Heart left ventricle (tissue), 16 donors: ENCODE results near the gene POU6F2. TPM values are rescaled to one million over a fixed set of nuclear protein-coding genes. Genes with fewer than 3 reads are reported as not detected.
"Not testable (repeated sequence)": the region's sequence is repeated elsewhere in the genome, so short reads cannot be mapped to it uniquely, and the experiment has no call there.

Experiments used
- ATAC-seq, 4 donors: fragments of 200-7000 bp; cut with Tn5 transposase; one replicate each; pipeline ENCODE4 v1.9.1; 2020 to 2022; ENCODE audit warnings: moderate library complexity in 4 of 4, mild to moderate bottlenecking in 3 of 4, moderate number of reproducible peaks in 1 of 4
- DNase-seq, 5 donors: peaks; one replicate each; pipeline ENCODE4 v3.0.0-alpha.2; 2020
- H3K27ac ChIP-seq, 12 donors: fragments of 200-600 bp; sonication (generic) in 4 of 12; one replicate each; pipeline versions ENCODE4 v1.5.0 to v1.8.0; 2016 to 2022; ENCODE audit warnings: mild to moderate bottlenecking in 2 of 12
- H3K27me3 ChIP-seq, 9 donors: fragments of 200-600 bp; sonication (generic) in 2 of 9; one replicate each; pipeline versions ENCODE4 v1.5.1 to v1.8.0; 2016 to 2022; ENCODE audit warnings: mild to moderate bottlenecking in 3 of 9
- H3K36me3 ChIP-seq, 9 donors: fragments of 200-600 bp; sonication (generic) in 2 of 9; one replicate each; pipeline versions ENCODE4 v1.5.0 to v1.8.0; 2018 to 2022; ENCODE audit warnings: mild to moderate bottlenecking in 2 of 9
- H3K4me1 ChIP-seq, 12 donors: fragments of 200-600 bp; sonication (generic) in 4 of 12; one replicate each; pipeline versions ENCODE4 v1.5.0 to v1.8.0; 2016 to 2022; ENCODE audit warnings: mild to moderate bottlenecking in 3 of 12
- H3K4me3 ChIP-seq, 12 donors: fragments of 200-600 bp; sonication (generic) in 4 of 12; one replicate each; pipeline versions ENCODE4 v1.5.0 to v1.8.0; 2017 to 2022; ENCODE audit warnings: mild to moderate bottlenecking in 9 of 12, moderate library complexity in 4 of 12
- H3K9me3 ChIP-seq, 12 donors: fragments of 200-600 bp; sonication (generic) in 4 of 12; one replicate each; pipeline versions ENCODE4 v1.5.0 to v1.8.0; 2016 to 2022; ENCODE audit warnings: mild to moderate bottlenecking in 1 of 12
- CTCF ChIP-seq, 12 donors: fragments of 200-600 bp; sonication (generic) in 4 of 12; IDR thresholded peaks; one replicate each; pipeline versions ENCODE4 v1.5.0 to v1.8.0; 2018 to 2022; ENCODE audit warnings: antibody characterized with exemption in 12 of 12, mild to moderate bottlenecking in 5 of 12
- POLR2A ChIP-seq, 2 donors: fragments of 450-650 bp; IDR thresholded peaks; one replicate each; pipeline ENCODE4 v1.6.1; 2017; ENCODE audit warnings: antibody characterized with exemption in 2 of 2, mild to moderate bottlenecking in 2 of 2, moderate library complexity in 2 of 2
- WGBS, 4 donors: extraction: QIAGEN DNeasy Blood & Tissue Kit in 2 of 4; methylation state at CpG; one replicate each; pipeline versions ENCODE4 v1.1.5 to v1.1.7; 2013 to 2018; 5-methylcytosine and 5-hydroxymethylcytosine counted together
- intact Hi-C, 10 donors: fragments of 100-400 bp; cut with DNase I; formaldehyde crosslinking; loops; one replicate each; pipeline versions ENCODE4 v1.11.1 to v1.14.2; 2022
- polyA plus RNA-seq, 2 donors: library from polyadenylated mRNA; stranded (reverse); fragments of 200-250 nt; gene quantifications; one replicate each; pipeline ENCODE4 v1.2.3, GENCODE V29; 2013
- total RNA-seq, 9 donors: library from RNA; depleted of rRNA in 2 of 9; stranded (reverse); fragments of >200 nt in 2 of 9; fragmentation: NEBNext Ultra II Directional in 3 of 9; extraction: Animal tissue kit (Norgen Biotek cat#: 25700) in 3 of 9; gene quantifications; one replicate each; pipeline versions ENCODE4 v1.1.0 to v1.2.4, GENCODE V29; 2016 to 2023
- donor health status: ischemic (EF 13 %, LVEDD 7.1; RV severe dilation, severe dysfunction).
- donor health status: healthy with polysubstance abuse.
- donor health status: DM: no; HTN: yes; CAD: no.
- donor health status: DM: no; HTN: no; CAD: no.
- donor health status: ischemic (EF 25% LVEDD 6.9; RV normal size, moderate dysfunction).
- donor health status: ischemic (EF 25% LVEDD 5.7; RV mildly dilated, moderate dysfunction).
- donor health status: healthy.
- donor health status: DM: yes; HTN: yes; CAD: no.
- donor health status: ischemic (EF 35%, LVEDD 5.7; RV mildly dilated, moderate dysfunction).
- donor health status: nonischemic (EF 11% LVEDD 7.7; RV severe dilation, severe dysfunction).
- donor health status: DM: yes; HTN: yes; CAD: no.
- donor health status: PGD.
- donor health status: ischemic (EF 29% LVEDD 5.4; RV normal size, mild dysfunction).
- donor health status: nonischemic (EF 23%, LVEDD 6.1; RV moderate dilation, normal function).

Gene POU6F2
- total and polyA plus RNA-seq, 11 donors: 0.03 to 1.2 (median 0.38) TPM; not detected in 2

DNA sequence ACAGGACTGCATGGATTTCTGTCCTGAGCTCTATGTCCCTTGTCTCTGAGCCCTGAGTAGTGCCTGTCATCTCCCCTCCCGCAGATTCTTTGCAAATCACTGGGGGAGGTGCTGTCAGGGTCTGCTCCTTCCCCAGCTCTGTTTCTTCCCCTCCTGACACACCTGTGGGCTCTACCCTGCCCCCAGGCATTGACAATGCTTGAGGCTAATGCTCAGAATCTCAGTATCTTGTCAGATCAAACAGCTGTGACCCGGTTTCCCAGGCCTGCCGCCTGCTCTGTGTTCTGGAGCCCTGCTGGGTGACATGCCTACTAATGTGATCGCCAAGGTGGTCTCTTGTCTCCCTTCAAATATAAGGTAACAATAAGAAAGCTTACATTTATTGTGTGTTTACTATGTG is 209.0 kb downstream of the POU6F2 start:
- no peaks in the 10 kb centered on the region for H3K9me3 ChIP-seq
- ATAC-seq: no peak
- H3K4me3 ChIP-seq: no peak overlapping the region
- no peak for DNase-seq
- no peak overlapping the region for H3K27ac ChIP-seq
- no peaks in the 10 kb centered on the region for H3K36me3 ChIP-seq
- H3K27me3 ChIP-seq: no peaks in the 10 kb centered on the region
- H3K4me1 ChIP-seq: no peaks in the 10 kb centered on the region
- intact Hi-C loops: no loop called here
- TF ChIP-seq POLR2A (IDR thresholded peaks at IDR 0.05) (no peak), CTCF (IDR thresholded peaks at IDR 0.05) (no peak)
- 34 to 53% (median 44%) methylated on average over 4 of the region's 4 CpGs for WGBS, 4 donors

- no peaks in the 10 kb centered on the region for H3K27me3 ChIP-seq
- DNase-seq: no peak
- no peak for ATAC-seq
- no peak overlapping the region for H3K27ac ChIP-seq
- TF ChIP-seq POLR2A (IDR thresholded peaks at IDR 0.05) (no peak), CTCF (IDR thresholded peaks at IDR 0.05) (no peak)
- intact Hi-C loops: no loop called here
- no peaks in the 10 kb centered on the region for H3K4me1 ChIP-seq
- H3K36me3 ChIP-seq: no peaks in the 10 kb centered on the region
- 39 to 70% (median 43%) methylated on average over 2 to 4 of the region's 4 CpGs for WGBS, 4 donors
- H3K4me3 ChIP-seq: no peak overlapping the region
- no peaks in the 10 kb centered on the region for H3K9me3 ChIP-seq
Measured at GRCh38 chr7:39187130-39187529, 209.4 kb downstream of the POU6F2 start.

DNA sequence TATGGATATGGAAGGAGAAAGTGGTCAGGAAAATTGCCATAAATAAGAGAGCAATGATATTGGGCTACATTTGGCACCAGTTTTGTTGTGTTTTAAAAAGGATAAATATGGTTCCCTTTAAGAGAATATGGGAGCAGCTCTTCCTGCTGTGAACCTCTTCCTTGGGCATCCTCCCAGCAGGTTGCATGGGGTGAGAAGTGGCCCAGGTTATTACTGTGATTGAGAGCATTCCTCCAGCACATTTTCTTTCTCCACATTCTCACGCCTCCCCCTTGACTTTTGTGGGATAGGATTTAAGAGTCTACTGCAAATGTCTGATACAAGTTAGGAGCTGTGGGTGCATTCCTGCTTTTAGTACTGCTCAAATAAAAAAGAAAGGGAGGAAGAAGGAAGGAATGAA is 214.8 kb downstream of the POU6F2 start:
- intact Hi-C loops: no loop called here
- no peaks in the 10 kb centered on the region for H3K27me3 ChIP-seq
- no peak overlapping the region for H3K4me3 ChIP-seq
- no peaks in the 10 kb centered on the region for H3K4me1 ChIP-seq
- DNase-seq (no peak), ATAC-seq (no peak)
- TF ChIP-seq CTCF (IDR thresholded peaks at IDR 0.05) (no peak), POLR2A (IDR thresholded peaks at IDR 0.05) (no peak)
- no peaks in the 10 kb centered on the region for H3K9me3 ChIP-seq
- no peak overlapping the region for H3K27ac ChIP-seq
- H3K36me3 ChIP-seq: no peaks in the 10 kb centered on the region
- WGBS, 4 donors: 40 to 63% (median 53%) methylated on average over 1 of the region's 1 CpG

GRCh38 chr7:39194388-39194787 is 216.7 kb downstream of the POU6F2 start:
- intact Hi-C loops, DNase-seq, H3K27me3 ChIP-seq, H3K36me3 ChIP-seq, H3K27ac ChIP-seq, ATAC-seq, H3K4me1 ChIP-seq, H3K9me3 ChIP-seq, H3K4me3 ChIP-seq: not testable (repeated sequence)
- 92 to 96% (median 94%) methylated on average over 8 to 10 of the region's 10 CpGs for WGBS, 4 donors

- TF ChIP-seq CTCF (IDR thresholded peaks at IDR 0.05) (no peak), POLR2A (IDR thresholded peaks at IDR 0.05) (no peak)
- 71 to 79% (median 77%) methylated on average over 5 of the region's 5 CpGs for WGBS, 4 donors
- peaks cover 0 to 2% (median 0%) of the 10 kb centered on the region in 12 donors for H3K4me1 ChIP-seq
- H3K4me3 ChIP-seq: no peak overlapping the region
- no peaks in the 10 kb centered on the region for H3K9me3 ChIP-seq
- H3K27ac ChIP-seq: no peak overlapping the region
- no peak for ATAC-seq
- no peaks in the 10 kb centered on the region for H3K27me3 ChIP-seq
- no peak for DNase-seq
- intact Hi-C loops: no loop called here
- no peaks in the 10 kb centered on the region for H3K36me3 ChIP-seq
Measured at GRCh38 chr7:39195967-39196366, 218.3 kb downstream of the POU6F2 start.
